NK-92 (cell line): ENCODE data around the gene GMDS.
"Not testable (repeated sequence)": the region's sequence is repeated elsewhere in the genome, so short reads cannot be mapped to it uniquely, and the experiment has no call there.

ENCODE experiments used
- DNase-seq: peaks from one replicate; lab custom pipeline; 2025; ENCODE audit not compliant: unreplicated experiment; lab: John Stamatoyannopoulos, UW

Gene GMDS

GRCh38 chr6:1701668-1702353, 543.6 kb downstream of the GMDS start:
- no peak for DNase-seq

- DNase-seq: no peak
Measured at GRCh38 chr6:1700278-1700967, 545.0 kb downstream of the GMDS start.

- no peak for DNase-seq
Measured at GRCh38 chr6:1698527-1698926, 546.9 kb downstream of the GMDS start.

- no peak for DNase-seq
Measured at GRCh38 chr6:1697688-1698351, 547.6 kb downstream of the GMDS start.

GRCh38 chr6:1696463-1696850, 548.9 kb downstream of the GMDS start:
- no peak for DNase-seq

GRCh38 chr6:1695546-1696462, 549.6 kb downstream of the GMDS start:
- DNase-seq: no peak

GRCh38 chr6:1691828-1692227, 553.6 kb downstream of the GMDS start:
- not testable (repeated sequence) for DNase-seq

GRCh38 chr6:1690656-1691055, 554.7 kb downstream of the GMDS start:
- DNase-seq: not testable (repeated sequence)

GRCh38 chr6:1689141-1689540, 556.3 kb downstream of the GMDS start:
- DNase-seq: no peak

GRCh38 chr6:1688396-1688795, 557.0 kb downstream of the GMDS start:
- DNase-seq: no peak

- no peak for DNase-seq
Measured at GRCh38 chr6:1687402-1687801, 558.0 kb downstream of the GMDS start.

GRCh38 chr6:1686117-1687098, 559.0 kb downstream of the GMDS start:
- no peak for DNase-seq

- no peak for DNase-seq
Measured at GRCh38 chr6:1679688-1680068, 565.7 kb downstream of the GMDS start.

- DNase-seq: no peak
Measured at GRCh38 chr6:1679031-1679687, 566.2 kb downstream of the GMDS start.

- DNase-seq: no peak
Measured at GRCh38 chr6:1678201-1678600, 567.2 kb downstream of the GMDS start.

- no peak for DNase-seq
Measured at GRCh38 chr6:1672379-1672778, 573.0 kb downstream of the GMDS start.

- no peak for DNase-seq
Measured at GRCh38 chr6:1670711-1671462, 574.5 kb downstream of the GMDS start.

GRCh38 chr6:1669996-1670395, 575.4 kb downstream of the GMDS start:
- no peak for DNase-seq

GRCh38 chr6:1668456-1668855, 576.9 kb downstream of the GMDS start:
- DNase-seq: not testable (repeated sequence)
